ENCODE measurements around the gene WFDC10B. TPM values are rescaled to one million over a fixed set of nuclear protein-coding genes. Genes with fewer than 3 reads are reported as not detected.
"Not testable (repeated sequence)": the region's sequence is repeated elsewhere in the genome, so short reads cannot be mapped to it uniquely, and the experiment has no call there.

WFDC10B gene
- not detected for total RNA-seq

GRCh38 chr20:45704969-45705637 is at the start of gene WFDC10B:
WFDC10B (minus strand) TSS chr20:45705019; CDS start chr20:45685992, 19,027 bp downstream.
- no peak for DNase-seq

GRCh38 chr20:45752746-45753145 is 47.9 kb upstream of the WFDC10B start:
- DNase-seq = no peak

- DNase-seq = no peak
Observed at GRCh38 chr20:45751721-45752120, 46.9 kb upstream of the WFDC10B start.

- no peak for DNase-seq
Observed at GRCh38 chr20:45745015-45745414, 40.2 kb upstream of the WFDC10B start.

GRCh38 chr20:45742596-45742995 is 37.8 kb upstream of the WFDC10B start:
- DNase-seq = no peak

GRCh38 chr20:45735988-45736387 is 31.2 kb upstream of the WFDC10B start:
- no peak for DNase-seq

GRCh38 chr20:45735552-45735951 is 30.7 kb upstream of the WFDC10B start:
- DNase-seq = no peak

- no peak for DNase-seq
Observed at GRCh38 chr20:45732199-45732598, 27.4 kb upstream of the WFDC10B start.

- no peak for DNase-seq
Observed at GRCh38 chr20:45727044-45727443, 22.2 kb upstream of the WFDC10B start.

GRCh38 chr20:45725134-45725533 is 20.3 kb upstream of the WFDC10B start:
- no peak for DNase-seq

- DNase-seq = no peak
Observed at GRCh38 chr20:45722047-45722446, 17.2 kb upstream of the WFDC10B start, which contains the start of gene SPINT4. SPINT4 (plus strand) TSS chr20:45722347; CDS start chr20:45722368, 21 bp downstream.

- DNase-seq = not testable (repeated sequence)
Observed at GRCh38 chr20:45716141-45716688, 11.4 kb upstream of the WFDC10B start.

GRCh38 chr20:45701873-45702272 is 2.9 kb downstream of the WFDC10B start, which contains the start of gene WFDC13:
WFDC13 (plus strand) TSS chr20:45702038; CDS start chr20:45702124, 86 bp downstream.
- no peak for DNase-seq

GRCh38 chr20:45701104-45701503 is 3.7 kb downstream of the WFDC10B start:
- no peak for DNase-seq

GRCh38 chr20:45695496-45695895 is 9.3 kb downstream of the WFDC10B start:
- no peak for DNase-seq

- not testable (repeated sequence) for DNase-seq
Observed at GRCh38 chr20:45693346-45693745, 11.5 kb downstream of the WFDC10B start.

GRCh38 chr20:45685896-45686295 is 18.9 kb downstream of the WFDC10B start:
- no peak for DNase-seq

- DNase-seq = no peak
Observed at GRCh38 chr20:45679650-45680049, 25.2 kb downstream of the WFDC10B start.

- DNase-seq = no peak
Observed at GRCh38 chr20:45672765-45673164, 32.1 kb downstream of the WFDC10B start.

- no peak for DNase-seq
Observed at GRCh38 chr20:45670139-45670538, 34.7 kb downstream of the WFDC10B start, which contains the start of gene WFDC11. WFDC11 (minus strand) TSS chr20:45670239; CDS start chr20:45650600, 19,639 bp downstream.

- DNase-seq = not testable (repeated sequence)
Observed at GRCh38 chr20:45657038-45657437, 47.8 kb downstream of the WFDC10B start.

- DNase-seq = not testable (repeated sequence)
Observed at GRCh38 chr20:45651726-45652125, 53.1 kb downstream of the WFDC10B start.

GRCh38 chr20:45649312-45649863 is 55.4 kb downstream of the WFDC10B start:
- DNase-seq = no peak

Data from effector CD4-positive, alpha-beta T cell (primary cell).